Ectodermal cell (in vitro differentiated cells): ENCODE results near the gene ZMYND8.
"Not testable (repeated sequence)": the region's sequence is repeated elsewhere in the genome, so short reads cannot be mapped to it uniquely, and the experiment has no call there.

Source experiments
- H3K27ac ChIP-seq: 2 replicates; pipeline ENCODE4 v1.7.0; 2013; ENCODE audit warnings: mild to moderate bottlenecking, low read depth, low read length; ENCODE audit not compliant: insufficient read depth, poor library complexity, severe bottlenecking
- H3K27me3 ChIP-seq: 2 replicates; pipeline ENCODE4 v1.7.0; 2013; ENCODE audit warnings: mild to moderate bottlenecking, low read length; ENCODE audit not compliant: insufficient read depth, control insufficient read depth, poor library complexity, severe bottlenecking
- H3K36me3 ChIP-seq: one replicate; pipeline ENCODE4 v1.7.0; 2013; ENCODE audit warnings: low read length; ENCODE audit not compliant: control insufficient read depth, insufficient read depth
- H3K4me1 ChIP-seq: one replicate; pipeline ENCODE4 v1.7.0; 2013; ENCODE audit warnings: low read length; ENCODE audit not compliant: control insufficient read depth, insufficient read depth
- H3K4me3 ChIP-seq: 2 replicates; pipeline ENCODE4 v1.7.0; 2013; ENCODE audit warnings: low read depth, low read length, control low read depth; ENCODE audit not compliant: insufficient read depth
- H3K9me3 ChIP-seq: 2 replicates; pipeline ENCODE4 v1.7.0; 2013; ENCODE audit warnings: mild to moderate bottlenecking, low read length, moderate library complexity; ENCODE audit not compliant: control insufficient read depth
- WGBS, 2 experiments: methylation state at CpG; one replicate each; pipeline ENCODE4 v1.1.7; 2013; ENCODE audit warnings: missing lambda C conversion rate in 2 of 2; 5-methylcytosine and 5-hydroxymethylcytosine counted together

The ZMYND8 gene

GRCh38 chr20:47260540-47261126 is 95.9 kb downstream of the ZMYND8 start:
- not testable (repeated sequence) for H3K27me3 ChIP-seq, H3K27ac ChIP-seq
- 90 to 94% methylated on average over 8 of the region's 8 CpGs for WGBS, 2 experiments

GRCh38 chr20:47258745-47259695 is 97.5 kb downstream of the ZMYND8 start:
- Histone ChIP-seq H3K9me3 (no peaks in the 10 kb centered on the region), H3K4me3 (no peak overlapping the region), H3K27me3 (no peaks in the 10 kb centered on the region), H3K36me3 (peaks cover 39% of the 10 kb centered on the region), H3K4me1 (peaks cover 4% of the 10 kb centered on the region), H3K27ac (peak overlapping the region; percentile 50)
- WGBS, 2 experiments = 89 to 91% methylated on average over 16 of the region's 16 CpGs

More at GRCh38 chr20:47260540-47261126, 95.9 kb downstream of the ZMYND8 start:
- H3K9me3 ChIP-seq, H3K4me1 ChIP-seq, H3K4me3 ChIP-seq: not testable (repeated sequence)
- H3K36me3 ChIP-seq = peaks cover 36% of the 10 kb centered on the region

- H3K27me3 ChIP-seq = no peaks in the 10 kb centered on the region
- no peak overlapping the region for H3K27ac ChIP-seq
- H3K4me3 ChIP-seq = no peak overlapping the region
- H3K4me1 ChIP-seq = peaks cover 4% of the 10 kb centered on the region
- peaks cover 39% of the 10 kb centered on the region for H3K36me3 ChIP-seq
- no peaks in the 10 kb centered on the region for H3K9me3 ChIP-seq
- 90 to 95% methylated on average over 3 of the region's 3 CpGs for WGBS, 2 experiments
Measured at GRCh38 chr20:47257771-47258170, 98.7 kb downstream of the ZMYND8 start.

- WGBS, 2 experiments = 92 to 95% methylated on average over 1 of the region's 1 CpG
- Histone ChIP-seq H3K27ac (no peak overlapping the region), H3K9me3 (no peaks in the 10 kb centered on the region), H3K4me1 (peaks cover 4% of the 10 kb centered on the region), H3K27me3 (no peaks in the 10 kb centered on the region), H3K36me3 (peaks cover 36% of the 10 kb centered on the region), H3K4me3 (no peak overlapping the region)
Measured at GRCh38 chr20:47257256-47257655, 99.2 kb downstream of the ZMYND8 start.

- H3K4me1 ChIP-seq = peaks cover 4% of the 10 kb centered on the region
- 91 to 94% methylated on average over 7 to 8 of the region's 8 CpGs for WGBS, 2 experiments
- no peak overlapping the region for H3K27ac ChIP-seq
- H3K27me3 ChIP-seq = no peaks in the 10 kb centered on the region
- no peaks in the 10 kb centered on the region for H3K9me3 ChIP-seq
- no peak overlapping the region for H3K4me3 ChIP-seq
- H3K36me3 ChIP-seq = peaks cover 31% of the 10 kb centered on the region
Measured at GRCh38 chr20:47256668-47257236, 99.7 kb downstream of the ZMYND8 start.

- no peak overlapping the region for H3K27ac ChIP-seq
Measured at GRCh38 chr20:47253872-47254271, 102.6 kb downstream of the ZMYND8 start.

GRCh38 chr20:47252879-47253307 is 103.6 kb downstream of the ZMYND8 start:
- Histone ChIP-seq H3K36me3 (peaks cover 42% of the 10 kb centered on the region), H3K27ac (no peak overlapping the region), H3K9me3 (no peaks in the 10 kb centered on the region), H3K4me1 (no peaks in the 10 kb centered on the region), H3K4me3 (no peak overlapping the region), H3K27me3 (no peaks in the 10 kb centered on the region)
- 93 to 94% methylated on average over 3 of the region's 3 CpGs for WGBS, 2 experiments

More at GRCh38 chr20:47253872-47254271, 102.6 kb downstream of the ZMYND8 start:
- Histone ChIP-seq H3K9me3 (no peaks in the 10 kb centered on the region), H3K4me1 (no peaks in the 10 kb centered on the region), H3K36me3 (peaks cover 32% of the 10 kb centered on the region), H3K27me3 (no peaks in the 10 kb centered on the region), H3K4me3 (no peak overlapping the region)
- 94 to 96% methylated on average over 6 of the region's 6 CpGs for WGBS, 2 experiments

GRCh38 chr20:47251154-47252020 is 105.1 kb downstream of the ZMYND8 start:
- Histone ChIP-seq H3K27ac (no peak overlapping the region), H3K27me3 (no peaks in the 10 kb centered on the region)
- WGBS, 2 experiments = 96 to 97% methylated on average over 18 of the region's 19 CpGs

GRCh38 chr20:47250360-47250759 is 106.1 kb downstream of the ZMYND8 start:
- H3K27me3 ChIP-seq = no peaks in the 10 kb centered on the region
- no peak overlapping the region for H3K27ac ChIP-seq
- H3K4me3 ChIP-seq = no peak overlapping the region
- no peaks in the 10 kb centered on the region for H3K9me3 ChIP-seq
- WGBS, 2 experiments = 96 to 98% methylated on average over 4 of the region's 4 CpGs
- H3K36me3 ChIP-seq = peaks cover 58% of the 10 kb centered on the region
- H3K4me1 ChIP-seq = no peaks in the 10 kb centered on the region

More at GRCh38 chr20:47251154-47252020, 105.1 kb downstream of the ZMYND8 start:
- no peak overlapping the region for H3K4me3 ChIP-seq
- peaks cover 48% of the 10 kb centered on the region for H3K36me3 ChIP-seq
- H3K9me3 ChIP-seq = no peaks in the 10 kb centered on the region
- no peaks in the 10 kb centered on the region for H3K4me1 ChIP-seq
